Omental fat pad (tissue), 4 donors: ENCODE measurements around the gene HTRA2. TPM values are rescaled to one million over a fixed set of nuclear protein-coding genes. Genes with fewer than 3 reads are reported as not detected.

ENCODE experiments used
- ATAC-seq: fragments of 150-250 bp; one replicate; pipeline ENCODE4 v1.9.1; 2016; ENCODE audit warnings: mild to moderate bottlenecking, moderate library complexity; ENCODE audit not compliant: low FRiP score
- DNase-seq: peaks from one replicate; pipeline ENCODE4 v3.0.0-alpha.2; 2019; ENCODE audit warnings: low spot score
- CTCF ChIP-seq, 3 donors: fragments of 450-650 bp; IDR thresholded peaks; one replicate each; pipeline ENCODE4 v1.5.1; 2016 to 2017; ENCODE audit warnings: antibody characterized with exemption in 3 of 3, mild to moderate bottlenecking in 3 of 3, moderate library complexity in 2 of 3
- total RNA-seq, 4 donors: library from RNA; depleted of rRNA; stranded (reverse); fragments of >200 nt; gene quantifications; one replicate each; pipeline ENCODE4 v1.1.0, GENCODE V29; 2016

Gene HTRA2
- total RNA-seq, 4 donors from 2014 or later = 30.7 to 45.6 (median 36.8) TPM

GRCh38 chr2:74548285-74548899 is 18.7 kb downstream of the HTRA2 start:
- TF ChIP-seq CTCF (IDR thresholded peaks at IDR 0.05) = no peak
- DNase-seq (no peak), ATAC-seq (peak; percentile 49)

- ATAC-seq = peak; percentile 79
- no peak for DNase-seq
- no peak for TF ChIP-seq CTCF (IDR thresholded peaks at IDR 0.05)
Measured at GRCh38 chr2:74548900-74549826, 19.4 kb downstream of the HTRA2 start.

GRCh38 chr2:74550231-74550630 is 20.5 kb downstream of the HTRA2 start:
- ATAC-seq (no peak), DNase-seq (no peak)
- TF ChIP-seq CTCF (IDR thresholded peaks at IDR 0.05) = no peak

- no peak for TF ChIP-seq CTCF (IDR thresholded peaks at IDR 0.05)
- DNase-seq (no peak), ATAC-seq (no peak)
Measured at GRCh38 chr2:74551530-74551929, 21.8 kb downstream of the HTRA2 start.

- TF ChIP-seq CTCF (IDR thresholded peaks at IDR 0.05) = no peak
- ATAC-seq (no peak), DNase-seq (no peak)
Measured at GRCh38 chr2:74551942-74552913, 22.5 kb downstream of the HTRA2 start.

- DNase-seq = no peak
- no peak for TF ChIP-seq CTCF (IDR thresholded peaks at IDR 0.05)
- no peak for ATAC-seq
Measured at GRCh38 chr2:74552914-74553811, 23.4 kb downstream of the HTRA2 start.
